Adrenal gland (tissue), 5 donors: ENCODE data around the gene SAXO2.

Source experiments
- CTCF ChIP-seq, 6 experiments: fragments of 450-650 bp in 4 of 6; fragments of 200-600 bp in 2 of 6; sonication (generic) in 1 of 6; IDR thresholded peaks; 1 replicate in 5 of 6; 2 replicates in 1 of 6; pipeline versions ENCODE4 v1.5.1 to v1.8.0; 2016 to 2021; ENCODE audit warnings: antibody characterized with exemption in 6 of 6, mild to moderate bottlenecking in 2 of 6, moderate library complexity in 1 of 6
- POLR2A ChIP-seq, 2 donors: fragments of 450-650 bp; IDR thresholded peaks; one replicate each; pipeline ENCODE4 v1.6.1; 2017; ENCODE audit warnings: antibody characterized with exemption in 2 of 2, mild to moderate bottlenecking in 2 of 2, moderate library complexity in 1 of 2
- donor health status: DM: no; HTN: no; CAD: no.

DNA sequence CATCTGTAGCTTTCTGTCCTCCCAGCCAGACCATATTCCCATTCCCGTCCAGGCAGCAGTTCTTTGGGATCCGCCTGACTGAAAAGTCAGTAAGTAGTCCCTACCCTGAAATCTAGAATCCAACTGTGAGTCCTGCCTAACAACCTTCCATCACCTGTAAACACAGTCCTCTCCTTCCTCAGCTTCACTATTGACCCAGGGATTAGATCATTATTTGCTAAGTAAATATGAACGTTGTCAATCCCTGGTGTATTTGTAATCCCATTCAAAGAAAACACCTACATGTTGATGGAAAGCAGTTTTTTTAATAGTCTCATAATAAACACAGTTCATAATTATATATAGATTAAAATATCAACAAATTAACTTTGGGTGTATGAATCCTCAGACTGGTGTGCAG lies 732 bp downstream of the SAXO2 start:
- TF ChIP-seq CTCF (IDR thresholded peaks at IDR 0.05) (no peak), POLR2A (IDR thresholded peaks at IDR 0.05) (no peak)
